GM12801 (cell line): ENCODE results near the gene SLC39A11.

ENCODE experiments used
- CTCF ChIP-seq: IDR thresholded peaks from one replicate; pipeline ENCODE4 v1.5.1; 2011; ENCODE audit warnings: control low read depth; ENCODE audit not compliant: insufficient read length; ENCODE audit errors: extremely low read depth

The SLC39A11 gene

GRCh38 chr17:72887917-72888316 is 204.6 kb downstream of the SLC39A11 start:
- no peak for TF ChIP-seq CTCF

- no peak for TF ChIP-seq CTCF
Observed at GRCh38 chr17:72887322-72887721, 205.2 kb downstream of the SLC39A11 start.

GRCh38 chr17:72886622-72887021 is 205.9 kb downstream of the SLC39A11 start:
- no peak for TF ChIP-seq CTCF

GRCh38 chr17:72884066-72884465 is 208.4 kb downstream of the SLC39A11 start:
- no peak for TF ChIP-seq CTCF

- TF ChIP-seq CTCF, result no peak
Observed at GRCh38 chr17:72883351-72883750, 209.1 kb downstream of the SLC39A11 start.

- TF ChIP-seq CTCF, result no peak
Observed at GRCh38 chr17:72882426-72882825, 210.1 kb downstream of the SLC39A11 start.

- no peak for TF ChIP-seq CTCF
Observed at GRCh38 chr17:72879877-72880276, 212.6 kb downstream of the SLC39A11 start.
